ENCODE measurements around the gene MED13L.

DNA sequence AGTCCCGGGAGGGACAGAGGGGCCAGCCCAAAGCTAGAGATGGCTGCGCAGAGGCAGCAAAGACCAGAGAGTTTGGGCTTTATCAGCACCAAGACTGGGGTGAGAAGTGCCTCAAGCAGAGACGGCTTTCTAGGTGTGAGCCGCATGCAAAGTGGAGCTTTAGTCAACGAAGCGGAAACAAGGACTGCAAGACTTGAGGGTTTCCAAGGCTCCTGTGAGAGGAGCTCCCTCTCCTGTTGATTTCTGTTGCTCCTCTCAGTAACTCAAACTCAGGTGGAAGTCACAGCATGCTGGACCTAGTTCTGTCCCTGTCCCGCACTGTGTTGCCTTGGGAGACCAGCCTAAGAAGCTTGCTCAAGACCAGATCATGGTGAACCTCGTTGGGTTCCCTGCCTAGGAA is 327.8 kb downstream of the MED13L start:
- TF ChIP-seq, protein P1, sequence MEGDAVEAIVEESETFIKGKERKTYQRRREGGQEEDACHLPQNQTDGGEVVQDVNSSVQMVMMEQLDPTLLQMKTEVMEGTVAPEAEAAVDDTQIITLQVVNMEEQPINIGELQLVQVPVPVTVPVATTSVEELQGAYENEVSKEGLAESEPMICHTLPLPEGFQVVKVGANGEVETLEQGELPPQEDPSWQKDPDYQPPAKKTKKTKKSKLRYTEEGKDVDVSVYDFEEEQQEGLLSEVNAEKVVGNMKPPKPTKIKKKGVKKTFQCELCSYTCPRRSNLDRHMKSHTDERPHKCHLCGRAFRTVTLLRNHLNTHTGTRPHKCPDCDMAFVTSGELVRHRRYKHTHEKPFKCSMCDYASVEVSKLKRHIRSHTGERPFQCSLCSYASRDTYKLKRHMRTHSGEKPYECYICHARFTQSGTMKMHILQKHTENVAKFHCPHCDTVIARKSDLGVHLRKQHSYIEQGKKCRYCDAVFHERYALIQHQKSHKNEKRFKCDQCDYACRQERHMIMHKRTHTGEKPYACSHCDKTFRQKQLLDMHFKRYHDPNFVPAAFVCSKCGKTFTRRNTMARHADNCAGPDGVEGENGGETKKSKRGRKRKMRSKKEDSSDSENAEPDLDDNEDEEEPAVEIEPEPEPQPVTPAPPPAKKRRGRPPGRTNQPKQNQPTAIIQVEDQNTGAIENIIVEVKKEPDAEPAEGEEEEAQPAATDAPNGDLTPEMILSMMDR (optimal IDR thresholded peaks at IDR 0.05 in 1 of 3, IDR thresholded peaks at IDR 0.05 in 1 of 3, conservative IDR thresholded peaks at IDR 0.05 in 1 of 3; ENCODE audit: extremely low read depth in 1 of 3, insufficient read depth in 2 of 3, low read length in 3 of 3), result no peak
- TF ChIP-seq EZH2 (IDR thresholded peaks at IDR 0.05; ENCODE audit: low read length), result no peak

Data from keratinocyte (primary cell).